ENCODE results near the gene SPOUT1.
A peak's percentile ranks its signal among the peaks of the same experiment; 100 is the strongest.

SPOUT1 gene

DNA sequence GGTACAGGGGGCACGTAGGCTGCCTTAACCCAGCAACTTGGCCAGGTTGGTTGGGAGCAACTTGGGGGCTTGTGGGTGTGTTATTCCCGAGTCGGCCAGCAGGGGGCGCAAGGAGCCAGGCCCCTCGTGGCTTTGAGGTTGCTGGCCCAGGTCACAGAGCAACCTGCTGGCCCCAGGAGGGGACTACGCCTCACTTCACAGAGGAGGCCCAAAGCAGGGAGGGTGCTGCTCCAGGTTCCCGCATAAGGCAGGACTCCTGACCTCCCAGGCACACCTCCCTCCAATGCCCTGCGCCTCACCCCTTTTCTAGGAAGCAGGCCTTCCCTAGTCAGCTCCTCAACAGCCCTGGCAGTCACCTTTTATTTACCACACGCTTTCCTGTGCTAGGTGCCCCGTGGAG lies 34.1 kb upstream of the SPOUT1 start:
- Histone ChIP-seq H3K79me1 (ENCODE audit: low read depth, low read length) (peaks cover 2% of the 10 kb centered on the region), H2BK15ac (ENCODE audit: low read length) (no peak overlapping the region), H2AK5ac (ENCODE audit: low read depth, low read length) (no peak overlapping the region), H3K4ac (ENCODE audit: low read length) (no peak overlapping the region), H3K23ac (ENCODE audit: low read depth, low read length, poor library complexity) (no peak overlapping the region), H3K4me2 (ENCODE audit: insufficient read depth, low read length, poor library complexity, severe bottlenecking) (no peak overlapping the region), H3K4me1 (ENCODE audit: control insufficient read depth in 2 of 2, insufficient read depth in 1 of 2, low read depth in 1 of 2, low read length in 2 of 2) (peaks cover 2 to 3% of the 10 kb centered on the region in 2 donors), H3K9ac (ENCODE audit: low read depth, low read length, poor library complexity) (no peak overlapping the region), H2BK12ac (ENCODE audit: low read length) (no peak overlapping the region), H3K14ac (ENCODE audit: low read length) (no peak overlapping the region), H3K27ac (replicated peaks; ENCODE audit: low read length) (no peak overlapping the region), H3K27me3 (ENCODE audit: control insufficient read depth in 3 of 3, insufficient read depth in 3 of 3, low read depth in 1 of 3, low read length in 3 of 3) (no peaks in the 10 kb centered on the region), H4K91ac (ENCODE audit: low read depth, low read length, poor library complexity) (no peak overlapping the region), H3K9me3 (replicated peaks in 1 of 2; ENCODE audit: control insufficient read depth in 2 of 2, insufficient read depth in 1 of 2, low read depth in 1 of 2, low read length in 2 of 2) (no peaks in the 10 kb centered on the region), H3K36me3 (replicated peaks in 1 of 2; ENCODE audit: control insufficient read depth in 2 of 2, insufficient read depth in 2 of 2, low read length in 2 of 2) (no peaks in the 10 kb centered on the region), H4K8ac (ENCODE audit: low read depth, low read length) (no peak overlapping the region), H3K18ac (ENCODE audit: low read length) (no peak overlapping the region), H2BK5ac (ENCODE audit: low read length) (no peak overlapping the region), H2BK120ac (ENCODE audit: low read depth, low read length) (no peak overlapping the region), H3K4me3 (ENCODE audit: low read length in 2 of 2) (no peak overlapping the region), H2AFZ (ENCODE audit: low read length) (peak overlapping the region; percentile 66)
- WGBS, 2 donors (ENCODE audit: extremely low coverage in 2 of 2, insufficient read length in 2 of 2, insufficient replicate concordance in 1 of 2): no CpG with 5 or more reads among the region's 10 CpGs
- DNase-seq (ENCODE audit: low spot score): peak; percentile 65

DNA sequence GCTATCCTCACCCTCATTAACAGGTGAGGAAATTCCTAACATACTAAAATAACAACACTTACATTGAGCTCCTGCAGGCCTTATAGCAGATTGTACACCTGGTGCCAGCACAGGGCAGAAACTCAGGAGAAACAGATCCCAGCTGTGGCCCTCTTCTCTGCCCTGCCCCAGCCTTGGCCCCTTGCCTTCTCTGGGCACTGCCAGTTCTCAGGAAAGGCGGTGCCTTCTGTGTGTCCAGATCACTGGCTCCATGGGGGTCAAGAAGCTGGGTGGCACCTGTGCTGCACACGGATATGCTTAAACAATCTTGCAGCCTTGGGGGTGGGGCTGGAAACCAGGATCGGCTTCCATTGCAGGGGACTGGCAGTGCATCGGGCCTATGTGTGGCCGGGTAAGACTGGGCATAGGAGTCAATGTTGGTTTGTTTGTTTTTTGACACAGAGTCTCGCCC lies 32.8 kb upstream of the SPOUT1 start:
- no peak for DNase-seq (ENCODE audit: low spot score)
- no CpG with 5 or more reads among the region's 6 CpGs for whole genome bisulfite sequencing, 2 donors (ENCODE audit: extremely low coverage in 2 of 2, insufficient read length in 2 of 2, insufficient replicate concordance in 1 of 2)
- Histone ChIP-seq H3K18ac (ENCODE audit: low read length) (no peak overlapping the region), H2BK120ac (ENCODE audit: low read depth, low read length) (no peak overlapping the region), H3K27me3 (ENCODE audit: control insufficient read depth in 3 of 3, insufficient read depth in 3 of 3, low read depth in 1 of 3, low read length in 3 of 3) (no peaks in the 10 kb centered on the region), H3K23ac (ENCODE audit: low read depth, low read length, poor library complexity) (peak overlapping the region; percentile 73), H3K9ac (ENCODE audit: low read depth, low read length, poor library complexity) (peak overlapping the region; percentile 44), H3K79me1 (ENCODE audit: low read depth, low read length) (peaks cover 2% of the 10 kb centered on the region), H3K14ac (ENCODE audit: low read length) (no peak overlapping the region), H2BK12ac (ENCODE audit: low read length) (no peak overlapping the region), H2AFZ (ENCODE audit: low read length) (no peak overlapping the region), H3K4me1 (ENCODE audit: control insufficient read depth in 2 of 2, insufficient read depth in 1 of 2, low read depth in 1 of 2, low read length in 2 of 2) (peaks cover 2 to 3% of the 10 kb centered on the region in 2 donors), H4K8ac (ENCODE audit: low read depth, low read length) (peak overlapping the region; percentile 17), H2AK5ac (ENCODE audit: low read depth, low read length) (no peak overlapping the region), H4K91ac (ENCODE audit: low read depth, low read length, poor library complexity) (no peak overlapping the region), H3K4me3 (ENCODE audit: low read length in 2 of 2) (no peak overlapping the region), H3K36me3 (replicated peaks in 1 of 2; ENCODE audit: control insufficient read depth in 2 of 2, insufficient read depth in 2 of 2, low read length in 2 of 2) (no peaks in the 10 kb centered on the region), H2BK15ac (ENCODE audit: low read length) (no peak overlapping the region), H2BK5ac (ENCODE audit: low read length) (no peak overlapping the region), H3K27ac (replicated peaks; ENCODE audit: low read length) (no peak overlapping the region), H3K4ac (ENCODE audit: low read length) (peak overlapping the region; percentile 66), H3K9me3 (replicated peaks in 1 of 2; ENCODE audit: control insufficient read depth in 2 of 2, insufficient read depth in 1 of 2, low read depth in 1 of 2, low read length in 2 of 2) (no peaks in the 10 kb centered on the region), H3K4me2 (ENCODE audit: insufficient read depth, low read length, poor library complexity, severe bottlenecking) (no peak overlapping the region)

DNA sequence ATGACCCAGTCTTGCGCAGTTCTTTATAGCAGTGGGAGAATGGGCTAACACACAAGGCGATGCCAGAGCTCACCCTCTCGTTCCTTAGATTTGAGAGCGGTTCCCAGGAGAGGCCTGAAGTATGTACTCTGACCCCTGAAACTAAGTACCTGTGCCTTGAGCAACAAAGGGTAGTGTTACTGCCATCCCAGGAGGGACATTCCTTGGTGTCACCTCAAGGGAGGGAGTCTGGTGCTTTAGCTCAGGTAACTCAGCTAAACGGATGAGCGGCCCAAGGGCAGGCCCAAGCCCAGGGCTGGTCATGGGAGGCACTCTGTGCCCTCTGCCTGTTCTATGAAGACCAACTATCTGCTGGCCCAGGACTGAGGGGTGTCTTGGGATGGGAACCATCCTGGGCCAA lies 31.9 kb upstream of the SPOUT1 start:
- Histone ChIP-seq H2BK5ac (ENCODE audit: low read length) (no peak overlapping the region), H3K23ac (ENCODE audit: low read depth, low read length, poor library complexity) (no peak overlapping the region), H4K8ac (ENCODE audit: low read depth, low read length) (no peak overlapping the region), H2BK15ac (ENCODE audit: low read length) (no peak overlapping the region), H3K4me2 (ENCODE audit: insufficient read depth, low read length, poor library complexity, severe bottlenecking) (no peak overlapping the region), H3K27me3 (ENCODE audit: control insufficient read depth in 3 of 3, insufficient read depth in 3 of 3, low read depth in 1 of 3, low read length in 3 of 3) (no peaks in the 10 kb centered on the region), H4K91ac (ENCODE audit: low read depth, low read length, poor library complexity) (no peak overlapping the region), H2BK12ac (ENCODE audit: low read length) (no peak overlapping the region), H3K18ac (ENCODE audit: low read length) (no peak overlapping the region), H2AK5ac (ENCODE audit: low read depth, low read length) (no peak overlapping the region), H3K27ac (replicated peaks; ENCODE audit: low read length) (no peak overlapping the region), H3K4me1 (ENCODE audit: control insufficient read depth in 2 of 2, insufficient read depth in 1 of 2, low read depth in 1 of 2, low read length in 2 of 2) (peaks cover 2 to 3% of the 10 kb centered on the region in 2 donors), H3K4me3 (ENCODE audit: low read length in 2 of 2) (no peak overlapping the region), H3K36me3 (replicated peaks in 1 of 2; ENCODE audit: control insufficient read depth in 2 of 2, insufficient read depth in 2 of 2, low read length in 2 of 2) (no peaks in the 10 kb centered on the region), H3K14ac (ENCODE audit: low read length) (no peak overlapping the region), H3K9ac (ENCODE audit: low read depth, low read length, poor library complexity) (no peak overlapping the region), H3K9me3 (replicated peaks in 1 of 2; ENCODE audit: control insufficient read depth in 2 of 2, insufficient read depth in 1 of 2, low read depth in 1 of 2, low read length in 2 of 2) (no peaks in the 10 kb centered on the region), H3K4ac (ENCODE audit: low read length) (no peak overlapping the region), H2BK120ac (ENCODE audit: low read depth, low read length) (no peak overlapping the region), H2AFZ (ENCODE audit: low read length) (no peak overlapping the region), H3K79me1 (ENCODE audit: low read depth, low read length) (peaks cover 2% of the 10 kb centered on the region)
- DNase-seq (ENCODE audit: low spot score): no peak
- WGBS, 2 donors (ENCODE audit: extremely low coverage in 2 of 2, insufficient read length in 2 of 2, insufficient replicate concordance in 1 of 2): no CpG with 5 or more reads among the region's 6 CpGs

DNA sequence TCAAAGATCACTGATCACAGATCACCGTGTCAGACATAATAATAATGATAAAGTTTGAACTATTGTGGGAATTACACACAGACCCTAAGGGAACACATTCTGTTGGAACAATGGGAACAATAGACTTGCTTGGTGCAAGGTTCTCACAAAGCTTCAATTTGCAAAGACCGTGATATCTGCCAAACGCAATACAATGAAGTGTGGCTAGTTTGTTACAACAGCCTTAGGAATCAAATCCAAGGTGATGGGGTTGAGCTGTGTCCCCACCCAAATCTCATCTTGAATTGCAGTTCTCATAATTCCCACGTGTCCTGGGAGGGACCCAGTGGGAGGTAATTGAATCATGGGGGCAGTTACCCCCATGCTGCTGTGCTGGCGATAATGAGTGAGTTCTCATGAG lies 31.3 kb upstream of the SPOUT1 start:
- Histone ChIP-seq H4K8ac (ENCODE audit: low read depth, low read length) (no peak overlapping the region), H3K79me1 (ENCODE audit: low read depth, low read length) (peaks cover 2% of the 10 kb centered on the region), H3K27me3 (ENCODE audit: control insufficient read depth in 3 of 3, insufficient read depth in 3 of 3, low read depth in 1 of 3, low read length in 3 of 3) (no peaks in the 10 kb centered on the region), H3K9me3 (replicated peaks in 1 of 2; ENCODE audit: control insufficient read depth in 2 of 2, insufficient read depth in 1 of 2, low read depth in 1 of 2, low read length in 2 of 2) (no peaks in the 10 kb centered on the region), H2BK5ac (ENCODE audit: low read length) (no peak overlapping the region), H3K4me3 (ENCODE audit: low read length in 2 of 2) (no peak overlapping the region), H3K14ac (ENCODE audit: low read length) (no peak overlapping the region), H2BK12ac (ENCODE audit: low read length) (no peak overlapping the region), H3K27ac (replicated peaks; ENCODE audit: low read length) (no peak overlapping the region), H2AFZ (ENCODE audit: low read length) (no peak overlapping the region), H4K91ac (ENCODE audit: low read depth, low read length, poor library complexity) (no peak overlapping the region), H3K36me3 (replicated peaks in 1 of 2; ENCODE audit: control insufficient read depth in 2 of 2, insufficient read depth in 2 of 2, low read length in 2 of 2) (no peaks in the 10 kb centered on the region), H3K23ac (ENCODE audit: low read depth, low read length, poor library complexity) (no peak overlapping the region), H3K4ac (ENCODE audit: low read length) (no peak overlapping the region), H2AK5ac (ENCODE audit: low read depth, low read length) (no peak overlapping the region), H2BK15ac (ENCODE audit: low read length) (no peak overlapping the region), H3K4me2 (ENCODE audit: insufficient read depth, low read length, poor library complexity, severe bottlenecking) (no peak overlapping the region), H3K4me1 (ENCODE audit: control insufficient read depth in 2 of 2, insufficient read depth in 1 of 2, low read depth in 1 of 2, low read length in 2 of 2) (peaks cover 2 to 3% of the 10 kb centered on the region in 2 donors), H2BK120ac (ENCODE audit: low read depth, low read length) (no peak overlapping the region), H3K9ac (ENCODE audit: low read depth, low read length, poor library complexity) (no peak overlapping the region), H3K18ac (ENCODE audit: low read length) (no peak overlapping the region)
- WGBS, 2 donors (ENCODE audit: extremely low coverage in 2 of 2, insufficient read length in 2 of 2, insufficient replicate concordance in 1 of 2): no CpG with 5 or more reads among the region's 5 CpGs
- no peak for DNase-seq (ENCODE audit: low spot score)

All from neuronal stem cell (in vitro differentiated cells).